Breast epithelium (tissue), 4 donors: Measurements from ENCODE around the gene CSRNP3. TPM values are rescaled to one million over a fixed set of nuclear protein-coding genes. Genes with fewer than 3 reads are reported as not detected.

Experiments
- DNase-seq, 2 donors: peaks; one replicate each; pipeline ENCODE4 v3.0.0-alpha.2; 2019; ENCODE audit warnings: low spot score in 2 of 2
- H3K27ac ChIP-seq, 2 donors: fragments of 200-600 bp; sonication (generic) in 1 of 2; one replicate each; pipeline ENCODE4 v1.5.1; 2016 to 2019; ENCODE audit warnings: mild to moderate bottlenecking in 1 of 2
- H3K27me3 ChIP-seq, 2 donors: fragments of 200-600 bp; sonication (generic) in 1 of 2; one replicate each; pipeline versions ENCODE4 v1.5.1 to v1.6.0; 2017 to 2019; ENCODE audit warnings: control low read depth in 1 of 2, mild to moderate bottlenecking in 1 of 2
- H3K36me3 ChIP-seq: fragments of 200-600 bp; one replicate; pipeline ENCODE4 v1.5.1; 2019
- H3K4me1 ChIP-seq, 2 donors: fragments of 200-600 bp; sonication (generic); one replicate each; pipeline ENCODE4 v1.5.1; 2016 to 2019; ENCODE audit warnings: control low read depth in 1 of 2
- H3K4me3 ChIP-seq, 3 donors: fragments of 200-600 bp; sonication (generic); 1 replicate in 2 of 3; 2 replicates in 1 of 3; pipeline ENCODE4 v1.5.1; 2016 to 2019; ENCODE audit warnings: mild to moderate bottlenecking in 3 of 3, moderate library complexity in 2 of 3
- H3K9me3 ChIP-seq, 2 donors: fragments of 200-600 bp; sonication (generic) in 1 of 2; one replicate each; pipeline ENCODE4 v1.5.1; 2016 to 2019; ENCODE audit warnings: control low read depth in 1 of 2
- POLR2A ChIP-seq: fragments of 450-650 bp; IDR thresholded peaks from one replicate; pipeline ENCODE4 v1.6.1; 2016; ENCODE audit warnings: antibody characterized with exemption, mild to moderate bottlenecking, moderate library complexity
- POLR2AphosphoS5 ChIP-seq, 3 donors: sonication (generic); formaldehyde crosslinking; IDR thresholded peaks; one replicate each; pipeline ENCODE4 v1.6.1; 2017; ENCODE audit warnings: antibody characterized with exemption in 3 of 3
- intact Hi-C: fragments of 100-400 bp; cut with DNase I; formaldehyde crosslinking; loops from one replicate; pipeline ENCODE4 v1.15.1; 2023; ENCODE audit warnings: low total_unique reads
- total RNA-seq, 3 donors: library from RNA; depleted of rRNA; stranded (reverse); fragments of >200 nt; gene quantifications; one replicate each; pipeline ENCODE4 v1.1.0, GENCODE V29; 2016
- TF ChIP-seq, protein P1 (sequence below), 3 donors: fragments of 450-650 bp; IDR thresholded peaks; one replicate each; pipeline ENCODE4 v1.5.1; 2016 to 2017; ENCODE audit warnings: antibody characterized with exemption in 3 of 3, mild to moderate bottlenecking in 3 of 3, moderate library complexity in 3 of 3

Gene CSRNP3
- total RNA-seq, 3 donors from 2014 or later, result 1.4 to 10.0 (median 2.0) TPM

DNA sequence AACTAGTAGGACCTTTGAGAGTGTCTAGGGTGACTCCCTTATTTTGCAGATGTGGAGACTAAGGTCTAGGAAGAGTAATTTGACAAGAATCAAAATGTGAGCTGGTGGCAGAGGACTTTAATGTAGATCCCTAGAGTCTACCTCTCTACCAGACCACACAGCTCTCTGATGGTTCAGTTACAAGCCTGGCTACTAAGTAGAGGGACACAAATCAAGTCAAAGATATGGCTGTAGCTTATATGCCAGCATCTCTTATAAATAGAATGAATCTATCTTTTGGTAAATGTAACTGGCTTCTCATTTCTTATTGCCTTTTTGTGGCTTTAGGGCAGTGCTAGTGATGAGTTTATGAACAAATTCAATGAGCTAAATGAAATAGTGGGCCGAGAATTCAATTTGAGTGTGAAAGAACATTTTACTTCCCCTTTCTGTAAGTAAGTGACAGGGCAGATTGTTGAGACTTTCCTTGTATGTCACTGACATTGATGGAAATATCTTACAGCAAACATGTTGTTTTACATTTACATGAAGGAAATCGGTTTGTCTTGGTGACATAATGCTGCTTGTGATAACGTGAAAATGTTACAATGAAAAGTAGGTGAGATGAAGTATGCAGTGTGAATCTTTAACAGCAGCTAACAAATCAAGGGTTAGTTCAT lies 28.3 kb downstream of the CSRNP3 start:
- no peaks in the 10 kb centered on the region for H3K27me3 ChIP-seq
- H3K36me3 ChIP-seq, result no peaks in the 10 kb centered on the region
- TF ChIP-seq, protein P1, sequence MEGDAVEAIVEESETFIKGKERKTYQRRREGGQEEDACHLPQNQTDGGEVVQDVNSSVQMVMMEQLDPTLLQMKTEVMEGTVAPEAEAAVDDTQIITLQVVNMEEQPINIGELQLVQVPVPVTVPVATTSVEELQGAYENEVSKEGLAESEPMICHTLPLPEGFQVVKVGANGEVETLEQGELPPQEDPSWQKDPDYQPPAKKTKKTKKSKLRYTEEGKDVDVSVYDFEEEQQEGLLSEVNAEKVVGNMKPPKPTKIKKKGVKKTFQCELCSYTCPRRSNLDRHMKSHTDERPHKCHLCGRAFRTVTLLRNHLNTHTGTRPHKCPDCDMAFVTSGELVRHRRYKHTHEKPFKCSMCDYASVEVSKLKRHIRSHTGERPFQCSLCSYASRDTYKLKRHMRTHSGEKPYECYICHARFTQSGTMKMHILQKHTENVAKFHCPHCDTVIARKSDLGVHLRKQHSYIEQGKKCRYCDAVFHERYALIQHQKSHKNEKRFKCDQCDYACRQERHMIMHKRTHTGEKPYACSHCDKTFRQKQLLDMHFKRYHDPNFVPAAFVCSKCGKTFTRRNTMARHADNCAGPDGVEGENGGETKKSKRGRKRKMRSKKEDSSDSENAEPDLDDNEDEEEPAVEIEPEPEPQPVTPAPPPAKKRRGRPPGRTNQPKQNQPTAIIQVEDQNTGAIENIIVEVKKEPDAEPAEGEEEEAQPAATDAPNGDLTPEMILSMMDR (IDR thresholded peaks at IDR 0.05), result no peak
- TF ChIP-seq POLR2A (no peak), POLR2AphosphoS5 (IDR thresholded peaks at IDR 0.05) (no peak)
- no peak overlapping the region for H3K27ac ChIP-seq
- intact Hi-C loops, result no loop called here
- H3K9me3 ChIP-seq, result no peaks in the 10 kb centered on the region
- DNase-seq, result no peak
- no peak overlapping the region for H3K4me3 ChIP-seq
- no peaks in the 10 kb centered on the region for H3K4me1 ChIP-seq

DNA sequence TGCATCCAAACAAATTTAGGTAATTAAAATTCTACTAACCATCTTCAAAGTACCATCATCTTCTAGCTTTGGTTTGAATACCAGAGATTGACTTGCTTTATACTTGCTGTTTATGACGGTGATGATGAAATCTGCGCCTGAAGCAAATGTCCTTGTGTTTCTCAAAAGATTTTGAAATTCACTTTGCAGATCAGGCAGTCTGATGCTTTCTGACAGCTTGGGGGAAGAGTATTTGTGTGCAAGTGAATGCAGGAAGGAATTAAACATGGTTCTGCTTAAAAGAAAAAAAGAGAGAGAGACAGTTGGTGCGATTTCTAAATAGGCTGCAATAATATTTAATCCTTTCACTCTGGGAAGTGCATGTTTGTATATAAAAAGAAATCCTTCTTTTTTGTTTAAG lies 29.6 kb downstream of the CSRNP3 start:
- intact Hi-C loops, result no loop called here

DNA sequence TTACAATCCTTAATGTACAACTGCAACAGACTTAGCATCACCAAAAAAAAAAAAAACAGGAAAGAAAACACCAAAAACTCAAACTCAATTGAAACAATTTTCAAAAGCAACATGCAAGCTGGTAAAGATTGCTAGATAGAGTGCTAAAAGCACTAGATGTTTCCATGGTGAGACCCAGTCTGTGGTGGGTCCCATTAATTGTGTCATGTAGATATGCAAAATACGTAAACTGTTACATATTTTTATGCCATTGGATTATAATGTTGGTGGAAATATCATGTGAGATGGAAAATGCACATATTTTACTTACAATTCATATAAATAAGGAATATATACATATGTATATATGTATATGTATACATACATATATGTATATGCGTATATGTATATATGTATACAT lies 30.5 kb downstream of the CSRNP3 start:
- H3K36me3 ChIP-seq, result no peaks in the 10 kb centered on the region
- intact Hi-C loops, result no loop called here

More for the DNA sequence above, 29.6 kb downstream of the CSRNP3 start:
- TF ChIP-seq, protein P1 (IDR thresholded peaks at IDR 0.05), result no peak
- TF ChIP-seq POLR2AphosphoS5 (IDR thresholded peaks at IDR 0.05) (no peak), POLR2A (no peak)
- Histone ChIP-seq H3K27ac (no peak overlapping the region), H3K27me3 (no peaks in the 10 kb centered on the region), H3K4me3 (no peak overlapping the region), H3K4me1 (peaks cover 0 to 3% of the 10 kb centered on the region in 2 donors), H3K36me3 (no peaks in the 10 kb centered on the region), H3K9me3 (no peaks in the 10 kb centered on the region)
- DNase-seq, result no peak

DNA sequence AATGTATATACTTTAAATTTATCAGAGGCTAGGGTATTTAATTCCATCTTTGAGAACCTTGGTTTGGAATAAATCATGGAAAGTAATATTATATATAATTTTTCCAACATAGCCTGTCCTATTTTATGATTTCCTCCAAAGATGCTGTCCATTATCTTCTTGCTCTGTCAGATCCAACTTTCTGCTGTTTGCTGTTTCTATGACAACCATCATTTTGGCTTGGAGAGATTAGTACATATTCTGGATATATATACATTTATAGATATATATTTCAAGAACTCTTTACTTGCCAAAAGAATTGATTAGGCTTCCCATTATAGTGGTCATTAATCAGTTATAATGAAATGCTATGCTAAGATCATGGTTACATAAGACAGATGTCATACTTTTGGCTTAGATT lies 31.3 kb downstream of the CSRNP3 start:
- Histone ChIP-seq H3K36me3 (no peaks in the 10 kb centered on the region), H3K4me3 (no peak overlapping the region), H3K27me3 (no peaks in the 10 kb centered on the region), H3K9me3 (no peaks in the 10 kb centered on the region), H3K4me1 (peaks cover 0 to 3% of the 10 kb centered on the region in 2 donors), H3K27ac (no peak overlapping the region)
- no peak for DNase-seq
- TF ChIP-seq, protein P1 (IDR thresholded peaks at IDR 0.05), result no peak
- TF ChIP-seq POLR2A, result no peak
- no peak for TF ChIP-seq POLR2AphosphoS5 (IDR thresholded peaks at IDR 0.05)
- intact Hi-C loops, result no loop called here

More for the DNA sequence above, 30.5 kb downstream of the CSRNP3 start:
- H3K27me3 ChIP-seq, result no peaks in the 10 kb centered on the region
- no peak for DNase-seq
- TF ChIP-seq POLR2AphosphoS5 (IDR thresholded peaks at IDR 0.05), result no peak
- TF ChIP-seq, protein P1 (IDR thresholded peaks at IDR 0.05), result no peak
- no peak overlapping the region for H3K4me3 ChIP-seq
- H3K27ac ChIP-seq, result no peak overlapping the region
- peaks cover 0 to 3% of the 10 kb centered on the region in 2 donors for H3K4me1 ChIP-seq
- no peaks in the 10 kb centered on the region for H3K9me3 ChIP-seq

DNA sequence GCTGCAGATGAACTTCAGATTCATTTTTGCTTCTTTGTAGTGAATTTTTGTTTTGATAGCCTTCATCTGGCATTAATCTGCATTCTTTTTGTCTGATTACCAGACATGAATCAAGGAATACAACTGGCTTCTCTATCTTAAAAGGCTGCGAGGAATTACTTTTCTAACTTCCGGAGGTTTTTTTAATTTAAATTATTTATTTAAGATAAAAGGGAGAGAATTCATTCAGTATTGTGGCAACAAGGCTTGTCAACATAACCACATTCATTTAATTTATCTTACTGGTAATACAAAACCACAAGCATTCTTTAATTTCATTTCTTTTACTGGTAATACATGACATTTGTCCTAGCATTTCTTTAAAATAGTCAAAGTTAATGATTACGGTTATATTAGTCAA lies 36.0 kb downstream of the CSRNP3 start:
- no peak for TF ChIP-seq POLR2A
- no peak for TF ChIP-seq POLR2AphosphoS5 (IDR thresholded peaks at IDR 0.05)
- TF ChIP-seq, protein P1 (IDR thresholded peaks at IDR 0.05), result no peak
- H3K27me3 ChIP-seq, result no peaks in the 10 kb centered on the region
- intact Hi-C loops, result no loop called here
- H3K27ac ChIP-seq, result no peak overlapping the region
- H3K9me3 ChIP-seq, result no peaks in the 10 kb centered on the region
- DNase-seq, result no peak
- H3K4me3 ChIP-seq, result no peak overlapping the region
- peaks cover 0 to 3% of the 10 kb centered on the region in 2 donors for H3K4me1 ChIP-seq
- no peaks in the 10 kb centered on the region for H3K36me3 ChIP-seq
